GM12878 (cell line): Measurements from ENCODE around the gene PIGQ. TPM values are rescaled to one million over a fixed set of nuclear protein-coding genes. Genes with fewer than 3 reads are reported as not detected.
"Not testable (repeated sequence)": the region's sequence is repeated elsewhere in the genome, so short reads cannot be mapped to it uniquely, and the experiment has no call there.

Experiments
- ATAC-seq: fragments of 200-7000 bp; cut with Tn5 transposase; 3 replicates; pipeline ENCODE4 v1.9.1; 2020; ENCODE audit warnings: mild to moderate bottlenecking, moderate library complexity
- BruUV-seq: library from RNA; stranded (reverse); fragments of 400-500 nt; replicated peaks from 2 replicates; lab custom pipeline; 2021; lab: Mats Ljungman, UMichigan
- CTCF ChIA-PET: fragments of 300-600 bp; sonication (Branson Sonifier 250); formaldehyde crosslinking; extraction: SDS; loops from one replicate; lab custom pipeline; 2021; ENCODE audit warnings: inconsistent platforms; lab: Yijun Ruan, JAX
- POLR2A ChIA-PET: fragments of 350-600 bp; formaldehyde crosslinking; extraction: SDS; loops from one replicate; lab custom pipeline; 2021; ENCODE audit warnings: inconsistent platforms; lab: Charles Lee
- RAD21 ChIA-PET: fragments of 300-600 bp; sonication (Branson Sonifier 250); formaldehyde crosslinking; loops from one replicate; lab custom pipeline; 2023; ENCODE audit warnings: antibody characterized with exemption; ENCODE audit not compliant: unreplicated experiment; lab: Charles Lee
- SMC1A ChIA-PET: fragments of 300-600 bp; sonication (Branson Sonifier 250); formaldehyde crosslinking; loops from one replicate; lab custom pipeline; 2023; ENCODE audit not compliant: unreplicated experiment, uncharacterized antibody; lab: Charles Lee
- DNase-seq: peaks from one replicate; pipeline ENCODE4 v3.0.0-alpha.2; 2011; ENCODE audit warnings: low read depth, low spot score
- FAIRE-seq: peaks from 3 replicates; lab custom pipeline; 2011; peaks lifted over from hg19 to GRCh38; lab: Jason Lieb, UNC
- H2AFZ ChIP-seq: 2 replicates; pipeline ENCODE4 v1.6.0; 2011; ENCODE audit warnings: low read depth, low read length, control low read depth; ENCODE audit not compliant: control insufficient read depth
- H3K27ac ChIP-seq: 2 replicates; pipeline ENCODE4 v1.5.1; 2011; ENCODE audit warnings: control low read depth; ENCODE audit not compliant: control insufficient read depth, insufficient read depth
- H3K27me3 ChIP-seq, 2 experiments: replicated peaks in 1 of 2; 2 replicates each; pipeline versions ENCODE4 v1.6.0 to v1.6.1; 2011; ENCODE audit warnings: low read length in 1 of 2; ENCODE audit not compliant: control insufficient read depth in 2 of 2, insufficient read depth in 2 of 2
- H3K36me3 ChIP-seq, 2 experiments: 2 replicates each; pipeline ENCODE4 v1.5.1; 2011; ENCODE audit warnings: low read length in 1 of 2; ENCODE audit not compliant: control insufficient read depth in 2 of 2, insufficient read depth in 2 of 2
- H3K4me1 ChIP-seq: 2 replicates; pipeline ENCODE4 v1.6.1; 2011; ENCODE audit warnings: mild to moderate bottlenecking, low read length, moderate library complexity, mixed read lengths; ENCODE audit not compliant: control insufficient read depth, insufficient read depth
- H3K4me2 ChIP-seq: 2 replicates; pipeline ENCODE4 v1.6.0; 2011; ENCODE audit warnings: control low read depth; ENCODE audit not compliant: control insufficient read depth, insufficient read depth
- H3K4me3 ChIP-seq: fragments of 200-600 bp; sonication (generic); 2 replicates; pipeline ENCODE4 v1.5.1; 2016
- H3K79me2 ChIP-seq: 2 replicates; pipeline ENCODE4 v1.6.0; 2011; ENCODE audit warnings: low read length; ENCODE audit not compliant: control insufficient read depth, insufficient read depth
- H3K9ac ChIP-seq: 2 replicates; pipeline ENCODE4 v1.8.0; 2011; ENCODE audit warnings: low read length, control low read depth, mixed read lengths; ENCODE audit not compliant: control insufficient read depth, insufficient read depth
- H3K9me3 ChIP-seq: replicated peaks from 3 replicates; pipeline ENCODE4 v1.5.1; 2011; ENCODE audit warnings: mild to moderate bottlenecking, low read length; ENCODE audit not compliant: control insufficient read depth, insufficient read depth
- H4K20me1 ChIP-seq: 2 replicates; pipeline ENCODE4 v1.6.0; 2011; ENCODE audit not compliant: control insufficient read depth, insufficient read depth
- CBX5 ChIP-seq: sonication (generic); IDR thresholded peaks from 2 replicates; pipeline ENCODE4 v1.6.1; 2016; ENCODE audit warnings: low read depth, moderate library complexity, mild to moderate bottlenecking, inconsistent platforms
- FOXK2 ChIP-seq: fragments of 450-650 bp; IDR thresholded peaks from 2 replicates; pipeline ENCODE4 v1.6.1; 2017; ENCODE audit warnings: mild to moderate bottlenecking, moderate library complexity
- NFXL1 ChIP-seq: fragments of 450-650 bp; IDR thresholded peaks from 2 replicates; pipeline ENCODE4 v1.6.1; 2017; ENCODE audit warnings: antibody characterized with exemption, mild to moderate bottlenecking, borderline replicate concordance
- NR2C1 ChIP-seq: fragments of 450-650 bp; IDR thresholded peaks from 2 replicates; pipeline ENCODE4 v1.6.1; 2017; ENCODE audit warnings: antibody characterized with exemption, mild to moderate bottlenecking, moderate library complexity
- NRF1 ChIP-seq: conservative IDR thresholded peaks from 2 replicates; pipeline ENCODE4 v1.6.1; 2011; ENCODE audit warnings: mild to moderate bottlenecking, low read depth, low read length, improper control_type of control experiment
- PAX8 ChIP-seq: fragments of 450-650 bp; IDR thresholded peaks from 2 replicates; pipeline ENCODE4 v1.6.1; 2017; ENCODE audit warnings: mild to moderate bottlenecking, moderate library complexity
- PML ChIP-seq: IDR thresholded peaks from 2 replicates; pipeline ENCODE4 v1.6.1; 2012; ENCODE audit warnings: low read length, inconsistent platforms
- SMAD1 ChIP-seq: fragments of 450-650 bp; IDR thresholded peaks from 2 replicates; pipeline ENCODE4 v1.6.1; 2018; ENCODE audit warnings: mild to moderate bottlenecking, low read depth; ENCODE audit not compliant: partially characterized antibody
- SREBF2 ChIP-seq: IDR thresholded peaks from 2 replicates; pipeline ENCODE4 v1.6.1; 2012; ENCODE audit warnings: mild to moderate bottlenecking, low read length
- SUZ12 ChIP-seq: fragments of 200-600 bp; sonication (generic); IDR thresholded peaks from one replicate; pipeline ENCODE4 v1.6.1; 2018; ENCODE audit warnings: antibody characterized with exemption, mild to moderate bottlenecking; ENCODE audit not compliant: unreplicated experiment
- TCF3 ChIP-seq: IDR thresholded peaks from 2 replicates; pipeline ENCODE4 v1.6.1; 2012; ENCODE audit warnings: low read depth, mild to moderate bottlenecking, low read length, borderline replicate concordance; ENCODE audit not compliant: insufficient read depth
- ZNF207 ChIP-seq: fragments of 450-650 bp; IDR thresholded peaks from 2 replicates; pipeline ENCODE4 v1.6.1; 2014; ENCODE audit warnings: antibody characterized with exemption, mild to moderate bottlenecking, borderline replicate concordance
- WGBS: methylation state at CpG from one replicate; pipeline ENCODE4 v1.1.6; 2016; ENCODE audit warnings: low lambda C conversion rate; ENCODE audit not compliant: insufficient replicate concordance, insufficient coverage; ENCODE audit errors: missing lambda C conversion rate; 5-methylcytosine and 5-hydroxymethylcytosine counted together
- in situ Hi-C: fragments of 300-500 bp; cut with MboI; formaldehyde crosslinking; loops from 9 replicates; pipeline ENCODE4 v1.14.3; 2018; ENCODE audit warnings: mixed read lengths
- intact Hi-C: fragments of 100-400 bp; cut with micrococcal nuclease; formaldehyde crosslinking; loops from one replicate; pipeline ENCODE4 v1.14.2; 2022; ENCODE audit not compliant: unreplicated experiment
- polyA plus RNA-seq, 11 experiments: library from polyadenylated mRNA; depleted of rRNA in 4 of 11; unstranded in 6 of 11; stranded (reverse) in 5 of 11; fragments of >200 nt; fragmentation: Nextera tagmentation in 4 of 11; fragmentation: Illumina TruSeq in 1 of 11; extraction: Ambion mirVana in 4 of 11; extraction: Trizol in 1 of 11; gene quantifications; 1 replicate in 1 of 11; 2 replicates in 10 of 11; pipeline versions ENCODE4 v1.2.1 to v1.2.3, GENCODE V29; 2011 to 2016; ENCODE audit warnings: inconsistent platforms in 2 of 11, missing spikeins in 2 of 11, low read depth in 1 of 11
- total RNA-seq, 4 experiments: library from RNA; depleted of rRNA in 3 of 4; stranded (reverse); fragments of >200 nt in 3 of 4; fragmentation: Illumina TruSeq in 1 of 4; extraction: Trizol in 1 of 4; gene quantifications; 2 replicates each; pipeline versions ENCODE4 v1.2.1 to v1.2.3, GENCODE V29; 2013 to 2021
- TF ChIP-seq, protein P1 (sequence below): IDR thresholded peaks from 2 replicates; pipeline ENCODE4 v1.6.1; 2011; ENCODE audit warnings: borderline replicate concordance, low read depth, mild to moderate bottlenecking, moderate library complexity, low read length; ENCODE audit not compliant: insufficient read depth, poor library complexity, severe bottlenecking

PIGQ gene
- total and polyA plus RNA-seq, 10 of the 15 experiments (the other 5 are each of a cell fraction or from before 2014, with no cell fraction given), result 1.8 to 31.3 (median 17.5) TPM; not detected in 1

DNA sequence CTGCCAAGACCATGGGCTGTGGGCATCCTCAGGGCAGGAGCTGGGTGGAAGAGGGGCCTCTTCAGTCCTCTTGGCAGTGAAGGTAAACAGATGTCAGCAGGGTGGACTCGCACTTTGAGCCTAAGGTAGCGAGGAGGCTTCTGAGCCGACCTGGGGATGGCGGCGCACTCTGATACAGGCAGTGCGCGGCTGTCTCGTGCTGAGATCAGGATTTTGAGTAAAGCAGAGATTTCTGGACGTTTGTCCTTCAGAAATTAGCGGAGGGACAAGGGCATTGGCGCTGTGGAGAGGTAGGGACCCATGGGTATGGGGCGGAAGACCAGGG lies 26.9 kb downstream of the PIGQ start (continued):
- no peak for TF ChIP-seq ZNF207
- no peak for TF ChIP-seq SMAD1
- TF ChIP-seq TCF3, result no peak
- no peak for TF ChIP-seq FOXK2
- no peak for TF ChIP-seq SUZ12
- TF ChIP-seq NR2C1, result no peak
- no peak for TF ChIP-seq NRF1
- no peak for TF ChIP-seq CBX5
- no peak for TF ChIP-seq NFXL1
- no peak for TF ChIP-seq SREBF2
- TF ChIP-seq PML, result no peak
- TF ChIP-seq, protein P1, sequence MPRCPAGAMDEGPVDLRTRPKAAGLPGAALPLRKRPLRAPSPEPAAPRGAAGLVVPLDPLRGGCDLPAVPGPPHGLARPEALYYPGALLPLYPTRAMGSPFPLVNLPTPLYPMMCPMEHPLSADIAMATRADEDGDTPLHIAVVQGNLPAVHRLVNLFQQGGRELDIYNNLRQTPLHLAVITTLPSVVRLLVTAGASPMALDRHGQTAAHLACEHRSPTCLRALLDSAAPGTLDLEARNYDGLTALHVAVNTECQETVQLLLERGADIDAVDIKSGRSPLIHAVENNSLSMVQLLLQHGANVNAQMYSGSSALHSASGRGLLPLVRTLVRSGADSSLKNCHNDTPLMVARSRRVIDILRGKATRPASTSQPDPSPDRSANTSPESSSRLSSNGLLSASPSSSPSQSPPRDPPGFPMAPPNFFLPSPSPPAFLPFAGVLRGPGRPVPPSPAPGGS, result no peak
- TF ChIP-seq PAX8, result no peak
- TF ChIP-seq, all 136 proteins: peak for 0

DNA sequence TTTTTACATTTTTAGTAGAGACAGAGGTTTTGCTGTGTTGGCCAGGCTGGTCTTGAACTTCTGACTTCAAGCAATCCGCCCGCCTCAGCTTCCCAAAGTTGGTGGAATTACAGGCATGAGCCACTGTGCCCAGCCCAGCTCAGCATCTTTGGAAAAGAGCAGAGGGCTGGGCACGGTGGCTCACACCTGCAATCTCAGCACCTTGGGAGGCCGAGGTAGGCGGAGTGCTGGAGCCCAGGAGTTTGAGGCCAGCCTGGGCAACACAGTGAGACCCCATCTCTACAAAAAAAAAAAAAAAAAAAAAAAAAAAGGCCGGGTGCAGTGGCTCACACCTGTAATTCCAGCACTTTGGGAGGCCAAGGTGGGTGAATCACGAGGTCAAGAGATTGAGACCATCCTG lies 27.9 kb downstream of the PIGQ start:
- H3K36me3 ChIP-seq, H3K4me2 ChIP-seq, H2AFZ ChIP-seq, H3K27me3 ChIP-seq, H3K4me3 ChIP-seq, H3K27ac ChIP-seq, CTCF ChIA-PET, H3K4me1 ChIP-seq, SMC1A ChIA-PET, H4K20me1 ChIP-seq, RAD21 ChIA-PET, H3K9ac ChIP-seq, intact Hi-C loops, DNase-seq, H3K9me3 ChIP-seq, H3K79me2 ChIP-seq, FAIRE-seq, in situ Hi-C loops, POLR2A ChIA-PET, BruUV-seq, ATAC-seq: not testable (repeated sequence)
- WGBS, result 90% methylated on average over 5 of the region's 7 CpGs
